ENCODE measurements around the gene LY6G5B.

The LY6G5B gene

DNA sequence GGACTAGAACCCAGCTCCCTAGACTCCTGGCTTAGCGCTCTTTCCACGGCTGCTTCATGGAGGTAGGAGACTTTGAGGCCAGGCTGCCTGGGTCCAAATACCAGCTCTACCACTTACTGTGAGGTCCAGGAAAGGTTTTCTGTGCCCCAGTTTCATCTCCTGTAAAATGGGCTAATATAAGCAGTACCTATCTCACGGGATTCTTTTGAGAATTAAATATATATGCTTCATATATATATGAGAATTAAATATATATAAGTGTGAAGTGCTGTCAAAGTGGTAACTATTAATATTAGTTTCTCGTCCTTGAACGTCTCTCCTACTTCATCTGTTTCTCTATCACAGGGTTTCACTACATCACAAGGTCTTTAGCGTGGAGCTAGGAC, 21.3 kb downstream of the LY6G5B start:
- in situ Hi-C loops (cut with MboI; ENCODE audit: low pct_unique_long_range_greater_than_20kb, low sequenced_read_pairs, unreplicated experiment), result no loop called here
- TF ChIP-seq, protein P1, sequence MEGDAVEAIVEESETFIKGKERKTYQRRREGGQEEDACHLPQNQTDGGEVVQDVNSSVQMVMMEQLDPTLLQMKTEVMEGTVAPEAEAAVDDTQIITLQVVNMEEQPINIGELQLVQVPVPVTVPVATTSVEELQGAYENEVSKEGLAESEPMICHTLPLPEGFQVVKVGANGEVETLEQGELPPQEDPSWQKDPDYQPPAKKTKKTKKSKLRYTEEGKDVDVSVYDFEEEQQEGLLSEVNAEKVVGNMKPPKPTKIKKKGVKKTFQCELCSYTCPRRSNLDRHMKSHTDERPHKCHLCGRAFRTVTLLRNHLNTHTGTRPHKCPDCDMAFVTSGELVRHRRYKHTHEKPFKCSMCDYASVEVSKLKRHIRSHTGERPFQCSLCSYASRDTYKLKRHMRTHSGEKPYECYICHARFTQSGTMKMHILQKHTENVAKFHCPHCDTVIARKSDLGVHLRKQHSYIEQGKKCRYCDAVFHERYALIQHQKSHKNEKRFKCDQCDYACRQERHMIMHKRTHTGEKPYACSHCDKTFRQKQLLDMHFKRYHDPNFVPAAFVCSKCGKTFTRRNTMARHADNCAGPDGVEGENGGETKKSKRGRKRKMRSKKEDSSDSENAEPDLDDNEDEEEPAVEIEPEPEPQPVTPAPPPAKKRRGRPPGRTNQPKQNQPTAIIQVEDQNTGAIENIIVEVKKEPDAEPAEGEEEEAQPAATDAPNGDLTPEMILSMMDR (IDR thresholded peaks at IDR 0.05; ENCODE audit: extremely low read depth, insufficient read depth, missing control alignments), result no peak
- no peak for DNase-seq (ENCODE audit: low spot score)

DNA sequence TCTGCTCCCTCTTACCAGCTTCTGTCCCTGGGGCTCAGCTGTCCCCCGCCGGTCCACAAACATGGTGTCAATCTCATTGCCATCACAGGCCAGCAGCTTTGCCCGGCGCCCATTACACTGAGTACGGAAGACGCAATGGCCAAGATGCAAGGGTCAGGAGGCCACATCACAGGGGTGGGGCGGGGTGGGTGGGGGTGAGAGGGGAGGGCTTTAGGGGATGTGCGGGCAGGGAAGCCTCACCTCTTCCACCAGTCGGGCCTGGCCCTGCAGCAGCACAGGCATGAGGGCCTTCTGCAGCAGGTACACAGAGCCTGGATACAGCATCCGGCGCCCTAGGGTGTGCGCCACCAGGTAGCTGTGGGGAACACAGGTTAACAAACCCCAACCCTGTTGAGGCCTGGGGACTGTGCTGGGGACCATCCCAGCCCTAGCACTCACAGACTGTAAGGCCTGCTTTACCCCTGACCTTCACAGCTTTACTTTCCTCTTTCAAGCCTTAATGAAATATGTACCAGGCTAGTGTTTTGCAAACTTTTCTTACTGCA, 21.9 kb downstream of the LY6G5B start:
- DNase-seq (ENCODE audit: low spot score), result no peak
- in situ Hi-C loops (cut with MboI; ENCODE audit: low pct_unique_long_range_greater_than_20kb, low sequenced_read_pairs, unreplicated experiment), result no loop called here
- TF ChIP-seq, protein P1 (IDR thresholded peaks at IDR 0.05; ENCODE audit: extremely low read depth, insufficient read depth, missing control alignments), result no peak

DNA sequence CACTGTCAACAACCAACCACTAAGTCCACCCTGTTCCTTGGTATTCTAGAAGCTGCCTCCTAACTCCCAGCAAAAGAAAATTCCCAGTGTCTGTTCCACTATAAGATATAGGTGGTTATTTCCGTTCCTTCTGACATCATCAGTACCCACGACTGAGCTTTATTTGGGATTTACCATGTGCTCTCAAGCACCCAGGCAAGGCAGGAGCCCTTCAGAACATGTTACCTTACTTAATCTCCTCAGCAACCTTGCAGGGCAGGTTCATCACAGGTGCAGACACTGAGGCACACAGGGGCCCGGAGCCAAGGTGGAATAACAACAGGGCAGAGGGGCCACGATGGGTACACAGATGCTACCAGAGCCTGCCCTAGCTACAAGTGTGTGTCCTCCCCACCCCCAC, 22.6 kb downstream of the LY6G5B start:
- in situ Hi-C loops (cut with MboI; ENCODE audit: low pct_unique_long_range_greater_than_20kb, low sequenced_read_pairs, unreplicated experiment), result no loop called here
- no peak for DNase-seq (ENCODE audit: low spot score)
- TF ChIP-seq, protein P1 (IDR thresholded peaks at IDR 0.05; ENCODE audit: extremely low read depth, insufficient read depth, missing control alignments), result no peak

DNA sequence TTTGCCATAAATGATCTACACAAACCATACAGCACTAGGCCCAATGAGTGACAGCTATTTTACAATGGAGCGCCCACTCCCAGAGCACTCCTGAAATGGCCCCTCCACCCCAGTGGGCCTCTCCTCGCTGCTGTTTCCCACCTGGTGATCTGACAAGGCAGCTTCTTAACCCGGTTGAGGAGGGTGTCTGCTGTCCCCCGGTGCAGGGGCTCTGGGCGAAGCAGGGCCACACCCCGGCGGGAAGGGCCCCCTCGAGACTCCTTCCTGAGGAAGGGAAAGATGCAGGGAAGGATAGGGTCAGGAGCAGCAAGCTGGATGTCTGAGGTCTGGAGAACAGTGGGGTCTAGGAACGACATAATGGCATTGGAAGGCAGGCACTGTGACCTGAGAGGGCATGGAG, 23.1 kb downstream of the LY6G5B start:
- DNase-seq (ENCODE audit: low spot score), result no peak
- in situ Hi-C loops (cut with MboI; ENCODE audit: low pct_unique_long_range_greater_than_20kb, low sequenced_read_pairs, unreplicated experiment), result no loop called here

DNA sequence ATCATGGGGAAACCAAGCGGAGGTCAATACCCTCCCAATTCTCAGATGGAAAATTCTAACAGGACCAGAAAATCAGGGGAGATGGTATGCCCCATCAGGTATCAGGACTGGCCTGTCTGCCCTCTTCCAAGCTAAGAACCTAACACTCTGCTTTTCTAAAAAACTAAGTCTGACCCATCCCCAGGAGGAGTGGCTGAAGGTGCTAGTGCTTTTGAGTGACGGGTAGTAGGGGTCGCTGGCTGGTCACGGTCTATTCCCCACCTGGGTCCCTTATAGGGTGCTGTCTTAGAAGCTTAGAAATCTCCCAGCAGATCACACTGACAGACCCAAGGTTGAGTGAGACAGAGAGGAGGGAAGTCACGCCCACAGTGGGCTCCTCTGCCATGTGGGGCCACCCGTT, 23.8 kb downstream of the LY6G5B start:
- TF ChIP-seq, protein P1 (IDR thresholded peaks at IDR 0.05; ENCODE audit: extremely low read depth, insufficient read depth, missing control alignments), result no peak
- in situ Hi-C loops (cut with MboI; ENCODE audit: low pct_unique_long_range_greater_than_20kb, low sequenced_read_pairs, unreplicated experiment), result no loop called here
- DNase-seq (ENCODE audit: low spot score), result no peak

More for the DNA sequence above, 23.1 kb downstream of the LY6G5B start:
- TF ChIP-seq, protein P1 (IDR thresholded peaks at IDR 0.05; ENCODE audit: extremely low read depth, insufficient read depth, missing control alignments), result no peak

DNA sequence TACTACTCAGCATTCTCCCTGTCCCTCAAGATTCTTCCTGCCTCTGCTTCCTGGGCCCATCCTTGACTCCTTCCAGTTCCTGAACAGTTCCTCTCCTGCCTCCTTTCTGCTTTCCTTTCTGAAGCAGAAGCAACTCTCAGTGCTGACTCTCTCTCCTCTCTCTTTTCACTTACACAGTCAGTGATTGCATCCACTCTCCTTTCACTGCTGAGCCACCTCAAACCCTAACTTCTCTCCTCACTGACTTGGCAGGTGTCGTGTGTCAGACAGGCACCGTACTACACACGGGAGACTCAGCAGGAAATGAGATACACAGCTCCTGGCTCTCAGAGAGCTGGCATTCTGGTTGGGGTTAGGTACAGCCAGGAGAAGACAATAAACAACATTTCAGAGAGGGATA, 27.8 kb downstream of the LY6G5B start:
- TF ChIP-seq, protein P1 (IDR thresholded peaks at IDR 0.05; ENCODE audit: extremely low read depth, insufficient read depth, missing control alignments), result no peak
- in situ Hi-C loops (cut with MboI; ENCODE audit: low pct_unique_long_range_greater_than_20kb, low sequenced_read_pairs, unreplicated experiment), result no loop called here
- no peak for DNase-seq (ENCODE audit: low spot score)

Data from GM13977 (cell line).